ENCODE measurements around the gene MAP2K1. TPM values are rescaled to one million over a fixed set of nuclear protein-coding genes. Genes with fewer than 3 reads are reported as not detected.

Gene MAP2K1
- total and polyA plus RNA-seq, 3 donors from 2014 or later: 26.1 to 29.6 (median 27.6) TPM

DNA sequence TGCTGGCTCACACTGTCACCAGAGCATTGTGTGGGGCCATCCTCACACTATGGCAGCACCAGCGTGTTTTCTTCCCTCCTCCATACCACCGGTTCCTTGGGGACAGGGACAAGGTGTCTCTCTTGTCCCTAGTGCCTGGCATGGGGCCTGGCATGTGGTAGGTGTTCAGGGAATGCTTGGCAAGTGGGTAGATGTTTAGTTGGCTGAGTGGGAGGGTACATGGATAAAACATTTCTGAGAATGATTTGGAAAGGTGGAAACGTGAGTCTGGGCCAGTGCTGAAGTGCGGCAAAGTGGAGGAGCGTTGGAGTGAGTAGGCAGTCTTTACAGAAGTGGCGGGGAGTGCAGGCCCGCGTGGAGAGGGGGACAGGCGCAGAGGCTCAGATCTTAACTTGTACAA, 95.8 kb downstream of the MAP2K1 start:
- no peaks in the 10 kb centered on the region for H3K27me3 ChIP-seq
- WGBS, 2 donors: 86 to 92% methylated on average over 9 of the region's 9 CpGs
- H3K36me3 ChIP-seq (ENCODE audit: low read depth, missing control alignments): no peaks in the 10 kb centered on the region
- TF ChIP-seq, protein P1, sequence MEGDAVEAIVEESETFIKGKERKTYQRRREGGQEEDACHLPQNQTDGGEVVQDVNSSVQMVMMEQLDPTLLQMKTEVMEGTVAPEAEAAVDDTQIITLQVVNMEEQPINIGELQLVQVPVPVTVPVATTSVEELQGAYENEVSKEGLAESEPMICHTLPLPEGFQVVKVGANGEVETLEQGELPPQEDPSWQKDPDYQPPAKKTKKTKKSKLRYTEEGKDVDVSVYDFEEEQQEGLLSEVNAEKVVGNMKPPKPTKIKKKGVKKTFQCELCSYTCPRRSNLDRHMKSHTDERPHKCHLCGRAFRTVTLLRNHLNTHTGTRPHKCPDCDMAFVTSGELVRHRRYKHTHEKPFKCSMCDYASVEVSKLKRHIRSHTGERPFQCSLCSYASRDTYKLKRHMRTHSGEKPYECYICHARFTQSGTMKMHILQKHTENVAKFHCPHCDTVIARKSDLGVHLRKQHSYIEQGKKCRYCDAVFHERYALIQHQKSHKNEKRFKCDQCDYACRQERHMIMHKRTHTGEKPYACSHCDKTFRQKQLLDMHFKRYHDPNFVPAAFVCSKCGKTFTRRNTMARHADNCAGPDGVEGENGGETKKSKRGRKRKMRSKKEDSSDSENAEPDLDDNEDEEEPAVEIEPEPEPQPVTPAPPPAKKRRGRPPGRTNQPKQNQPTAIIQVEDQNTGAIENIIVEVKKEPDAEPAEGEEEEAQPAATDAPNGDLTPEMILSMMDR (IDR thresholded peaks at IDR 0.05): no peak
- no peak for TF ChIP-seq POLR2A (IDR thresholded peaks at IDR 0.05)
- H3K4me1 ChIP-seq: no peaks in the 10 kb centered on the region
- intact Hi-C loops (cut with DNase I; ENCODE audit: low total_unique reads): no loop called here
- no peak overlapping the region for H3K4me3 ChIP-seq
- H3K9me3 ChIP-seq: no peaks in the 10 kb centered on the region
- no peak for DNase-seq
- H3K27ac ChIP-seq: no peak overlapping the region

DNA sequence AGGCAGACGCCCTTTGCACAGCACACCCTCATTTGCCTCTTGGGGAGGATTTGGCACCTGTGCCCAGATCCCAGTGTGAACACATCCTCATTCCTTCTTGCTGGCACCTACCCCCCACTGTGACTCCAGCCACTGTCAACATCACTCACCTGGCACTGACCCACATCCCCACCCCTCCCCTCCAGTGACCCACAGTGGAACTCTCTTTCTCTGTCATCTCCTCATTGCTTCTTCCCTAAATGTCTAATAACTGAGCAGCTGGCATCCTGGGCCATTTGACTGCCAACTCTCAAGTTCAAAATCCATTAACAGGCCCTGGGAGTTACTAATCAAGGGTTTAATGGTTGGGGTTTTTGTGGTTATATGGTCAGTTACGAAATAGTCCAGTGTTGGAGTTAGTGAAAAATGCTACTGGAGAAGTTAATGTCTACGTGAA, 96.4 kb downstream of the MAP2K1 start:
- Histone ChIP-seq H3K36me3 (ENCODE audit: low read depth, missing control alignments) (no peaks in the 10 kb centered on the region), H3K27ac (no peak overlapping the region), H3K27me3 (no peaks in the 10 kb centered on the region), H3K4me3 (no peak overlapping the region), H3K9me3 (no peaks in the 10 kb centered on the region), H3K4me1 (no peaks in the 10 kb centered on the region)
- TF ChIP-seq, protein P1 (IDR thresholded peaks at IDR 0.05): no peak
- no peak for TF ChIP-seq POLR2A (IDR thresholded peaks at IDR 0.05)
- DNase-seq: no peak
- intact Hi-C loops (cut with DNase I; ENCODE audit: low total_unique reads): no loop called here
- 89 to 94% methylated on average over 3 of the region's 3 CpGs for WGBS, 2 donors

DNA sequence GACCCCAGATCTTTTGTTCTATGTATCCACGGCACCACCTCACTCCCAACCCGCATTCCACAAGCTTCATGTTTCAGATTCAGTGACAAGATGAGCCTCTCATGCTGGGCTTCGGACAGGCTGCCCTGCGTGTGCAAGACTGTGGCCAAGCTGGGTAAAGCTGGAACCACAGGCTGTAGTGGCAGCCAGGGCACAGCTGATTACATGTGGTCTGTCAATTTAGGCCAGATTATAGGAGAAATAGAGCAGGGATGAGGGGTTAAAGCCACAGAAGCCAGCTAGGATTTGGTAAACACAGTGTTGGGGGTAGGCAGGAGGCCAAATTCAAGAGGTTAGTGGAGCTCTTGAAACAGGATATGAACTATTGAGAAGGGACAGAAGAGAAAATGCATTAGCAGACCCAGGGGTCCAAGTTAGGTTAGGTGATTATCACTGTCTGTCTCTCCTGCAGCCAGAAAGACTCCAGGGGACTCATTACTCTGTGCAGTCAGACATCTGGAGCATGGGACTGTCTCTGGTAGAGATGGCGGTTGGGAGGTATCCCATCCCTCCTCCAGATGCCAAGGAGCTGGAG, 97.9 kb downstream of the MAP2K1 start:
- WGBS, 2 donors: 93 to 94% methylated on average over 5 of the region's 5 CpGs
- intact Hi-C loops (cut with DNase I; ENCODE audit: low total_unique reads): no loop called here
- Histone ChIP-seq H3K9me3 (no peaks in the 10 kb centered on the region), H3K27me3 (no peaks in the 10 kb centered on the region), H3K4me3 (no peak overlapping the region), H3K4me1 (no peaks in the 10 kb centered on the region), H3K27ac (no peak overlapping the region), H3K36me3 (ENCODE audit: low read depth, missing control alignments) (no peaks in the 10 kb centered on the region)
- DNase-seq: no peak
- TF ChIP-seq POLR2A (IDR thresholded peaks at IDR 0.05): no peak
- TF ChIP-seq, protein P1 (IDR thresholded peaks at IDR 0.05): no peak

DNA sequence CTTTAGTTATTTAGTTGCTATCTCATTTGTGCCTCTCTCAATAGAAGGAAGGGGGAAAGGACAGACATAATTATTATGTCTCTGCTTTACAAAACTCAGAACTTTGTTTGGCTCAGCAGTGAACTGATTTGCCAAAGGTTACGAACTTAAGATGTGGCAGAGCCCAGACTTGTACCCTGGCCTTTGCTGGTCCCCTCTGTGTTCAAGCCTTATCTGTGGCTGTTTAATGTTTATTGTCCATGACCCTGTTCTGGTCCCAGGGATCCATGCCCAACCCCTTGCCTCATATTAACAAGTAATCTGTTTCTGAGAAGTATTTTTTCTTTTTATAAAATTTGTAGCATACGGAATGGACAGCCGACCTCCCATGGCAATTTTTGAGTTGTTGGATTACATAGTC, 100.2 kb downstream of the MAP2K1 start:
- Histone ChIP-seq H3K27me3 (no peaks in the 10 kb centered on the region), H3K4me3 (no peak overlapping the region), H3K27ac (no peak overlapping the region), H3K9me3 (no peaks in the 10 kb centered on the region), H3K36me3 (ENCODE audit: low read depth, missing control alignments) (no peaks in the 10 kb centered on the region), H3K4me1 (no peaks in the 10 kb centered on the region)
- intact Hi-C loops (cut with DNase I; ENCODE audit: low total_unique reads): no loop called here
- DNase-seq: no peak
- 91 to 97% methylated on average over 3 of the region's 3 CpGs for WGBS, 2 donors
- TF ChIP-seq, protein P1 (IDR thresholded peaks at IDR 0.05): no peak

DNA sequence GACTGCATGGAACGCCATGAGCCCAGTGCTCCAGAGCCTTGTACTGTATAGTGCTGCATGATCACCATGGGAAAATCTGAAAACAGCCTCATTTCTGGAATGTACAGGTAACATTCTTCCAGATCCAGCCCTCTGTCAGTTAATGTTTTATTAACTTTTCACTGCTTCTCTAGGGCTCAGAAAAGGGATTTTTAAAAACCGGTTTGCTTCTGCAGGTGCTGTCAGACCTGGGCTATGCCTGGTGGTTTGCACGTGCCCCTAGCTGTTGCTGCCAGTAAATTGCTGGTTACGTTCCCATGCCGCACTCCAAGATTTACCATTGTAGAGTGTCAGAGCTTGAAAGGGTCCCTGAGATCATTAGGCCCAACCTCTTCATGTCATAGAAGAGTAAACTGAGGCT, 101.8 kb downstream of the MAP2K1 start:
- Histone ChIP-seq H3K36me3 (ENCODE audit: low read depth, missing control alignments) (no peaks in the 10 kb centered on the region), H3K27ac (no peak overlapping the region), H3K27me3 (no peaks in the 10 kb centered on the region), H3K9me3 (no peaks in the 10 kb centered on the region), H3K4me1 (no peaks in the 10 kb centered on the region), H3K4me3 (no peak overlapping the region)
- DNase-seq: no peak
- TF ChIP-seq, protein P1 (IDR thresholded peaks at IDR 0.05): no peak
- TF ChIP-seq POLR2A (IDR thresholded peaks at IDR 0.05): no peak
- 94 to 96% methylated on average over 5 of the region's 5 CpGs for WGBS, 2 donors
- intact Hi-C loops (cut with DNase I; ENCODE audit: low total_unique reads): no loop called here
